Activated CD4-positive, alpha-beta memory T cell treated with anti-CD3 and anti-CD28 coated beads, Interleukin-2, amount 10 ng/mL, durations not matched to agents 7 days and 5 days (primary cell): ENCODE measurements around the gene GINS3. TPM values are rescaled to one million over a fixed set of nuclear protein-coding genes. Genes with fewer than 3 reads are reported as not detected.

Source experiments
- CTCF ChIA-PET: fragments of 350-600 bp; sonication (Branson Sonifier 250); formaldehyde crosslinking; loops from one replicate; lab custom pipeline; 2021; ENCODE audit warnings: antibody characterized with exemption, inconsistent platforms; lab: Charles Lee
- POLR2A ChIA-PET: fragments of 350-600 bp; sonication (Branson Sonifier 250); formaldehyde crosslinking; loops from one replicate; lab custom pipeline; 2021; ENCODE audit warnings: antibody characterized with exemption; lab: Charles Lee
- DNase-seq: peaks from one replicate; pipeline ENCODE4 v3.0.0-alpha.2; 2020
- H3K27ac Mint-ChIP-seq: one replicate; pipeline ENCODE4 v1.8.0; 2021; ENCODE audit warnings: mild to moderate bottlenecking, mixed read lengths
- H3K27me3 Mint-ChIP-seq: one replicate; pipeline ENCODE4 v1.8.0; 2021; ENCODE audit warnings: mixed read lengths
- H3K36me3 Mint-ChIP-seq: one replicate; pipeline ENCODE4 v1.8.0; 2021; ENCODE audit warnings: low read depth, mixed read lengths
- H3K4me1 Mint-ChIP-seq: one replicate; pipeline ENCODE4 v1.8.0; 2021; ENCODE audit warnings: mixed read lengths
- H3K4me3 Mint-ChIP-seq: one replicate; pipeline ENCODE4 v1.8.0; 2021; ENCODE audit warnings: mild to moderate bottlenecking, mixed read lengths
- H3K9me3 Mint-ChIP-seq: one replicate; pipeline ENCODE4 v1.8.0; 2021; ENCODE audit warnings: mixed read lengths
- total RNA-seq, 2 experiments: library from RNA; stranded (reverse); gene quantifications; one replicate each; pipeline ENCODE4 v1.2.3, GENCODE V29; 2021

Gene GINS3
- total RNA-seq, 2 experiments from 2014 or later = 10.2 to 11.0 TPM

DNA sequence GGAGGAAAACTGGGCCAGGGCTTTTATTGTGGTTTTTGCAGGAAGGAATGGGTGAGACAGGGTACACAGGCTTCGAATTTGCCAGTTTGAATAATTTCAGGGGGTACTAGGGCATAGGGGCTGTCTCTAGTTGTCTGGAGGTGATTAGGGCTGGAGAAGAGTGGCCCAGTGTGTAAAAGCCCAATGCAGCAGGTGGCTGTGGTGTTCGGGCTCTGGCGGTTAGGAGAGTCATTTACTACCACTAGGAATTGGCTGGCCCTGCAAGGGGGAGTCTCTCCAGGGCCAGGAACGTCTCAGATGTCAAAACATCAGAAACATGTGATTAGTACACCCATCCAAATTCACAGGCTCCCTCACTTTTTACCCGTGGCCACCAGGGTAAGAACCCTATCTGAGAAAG lies 50.3 kb downstream of the GINS3 start:
- CTCF ChIA-PET = no interaction called here

DNA sequence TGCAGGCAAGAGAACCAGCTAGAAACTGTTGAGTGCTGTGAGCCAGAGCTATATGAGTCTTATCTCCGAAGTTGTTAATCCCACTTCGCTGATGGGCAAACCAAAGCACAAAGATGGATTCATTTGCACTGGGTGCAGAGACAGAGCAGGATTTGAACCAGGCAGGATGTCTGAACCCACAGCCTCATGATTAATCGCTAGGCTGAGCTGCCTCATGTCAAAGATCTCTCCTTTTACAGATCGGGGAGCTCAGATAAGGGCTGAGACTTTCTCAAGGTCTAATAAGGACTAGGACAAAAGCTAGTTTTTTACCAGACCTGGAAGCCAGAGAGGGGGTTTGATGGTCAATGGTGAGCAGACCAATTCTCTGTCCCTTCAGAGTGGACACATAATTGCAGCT lies 51.5 kb downstream of the GINS3 start:
- H3K4me1 Mint-ChIP-seq = no peaks in the 10 kb centered on the region
- H3K27ac Mint-ChIP-seq = no peak overlapping the region
- ChIA-PET CTCF (interaction anchor here (1.0 to 1.4 kb wide), 2 partner anchors 10 to 107 kb away, joined by 3 to 4 read pairs; no protein-coding TSS in a partner anchor), POLR2A (no interaction called here)
- H3K4me3 Mint-ChIP-seq = no peak overlapping the region
- H3K27me3 Mint-ChIP-seq = peaks cover 24% of the 10 kb centered on the region
- no peak for DNase-seq
- no peaks in the 10 kb centered on the region for H3K36me3 Mint-ChIP-seq
- H3K9me3 Mint-ChIP-seq = no peaks in the 10 kb centered on the region

More for the DNA sequence above, 50.3 kb downstream of the GINS3 start:
- H3K9me3 Mint-ChIP-seq = no peaks in the 10 kb centered on the region
- POLR2A ChIA-PET = no interaction called here
- H3K4me3 Mint-ChIP-seq = no peak overlapping the region
- H3K4me1 Mint-ChIP-seq = no peaks in the 10 kb centered on the region
- no peak for DNase-seq
- H3K36me3 Mint-ChIP-seq = no peaks in the 10 kb centered on the region
- no peak overlapping the region for H3K27ac Mint-ChIP-seq
- H3K27me3 Mint-ChIP-seq = peaks cover 19% of the 10 kb centered on the region

- ChIA-PET CTCF (interaction anchor here (1.0 to 1.4 kb wide), 2 partner anchors 10 to 108 kb away, joined by 3 to 4 read pairs; no protein-coding TSS in a partner anchor), POLR2A (no interaction called here)
- peaks cover under 1% of the 10 kb centered on the region for H3K4me1 Mint-ChIP-seq
- H3K27ac Mint-ChIP-seq = no peak overlapping the region
- no peaks in the 10 kb centered on the region for H3K9me3 Mint-ChIP-seq
- no peak overlapping the region for H3K4me3 Mint-ChIP-seq
- no peak for DNase-seq
- H3K27me3 Mint-ChIP-seq = peaks cover 24% of the 10 kb centered on the region
- no peaks in the 10 kb centered on the region for H3K36me3 Mint-ChIP-seq
Measured at GRCh38 chr16:58444265-58444664, 52.0 kb downstream of the GINS3 start.

- H3K27me3 Mint-ChIP-seq = peaks cover 27% of the 10 kb centered on the region
- no peak overlapping the region for H3K27ac Mint-ChIP-seq
- H3K9me3 Mint-ChIP-seq = no peaks in the 10 kb centered on the region
- ChIA-PET CTCF (no interaction called here), POLR2A (no interaction called here)
- no peak overlapping the region for H3K4me3 Mint-ChIP-seq
- no peaks in the 10 kb centered on the region for H3K36me3 Mint-ChIP-seq
- no peak for DNase-seq
- H3K4me1 Mint-ChIP-seq = peaks cover 9% of the 10 kb centered on the region
Measured at GRCh38 chr16:58448890-58449289, 56.6 kb downstream of the GINS3 start.

DNA sequence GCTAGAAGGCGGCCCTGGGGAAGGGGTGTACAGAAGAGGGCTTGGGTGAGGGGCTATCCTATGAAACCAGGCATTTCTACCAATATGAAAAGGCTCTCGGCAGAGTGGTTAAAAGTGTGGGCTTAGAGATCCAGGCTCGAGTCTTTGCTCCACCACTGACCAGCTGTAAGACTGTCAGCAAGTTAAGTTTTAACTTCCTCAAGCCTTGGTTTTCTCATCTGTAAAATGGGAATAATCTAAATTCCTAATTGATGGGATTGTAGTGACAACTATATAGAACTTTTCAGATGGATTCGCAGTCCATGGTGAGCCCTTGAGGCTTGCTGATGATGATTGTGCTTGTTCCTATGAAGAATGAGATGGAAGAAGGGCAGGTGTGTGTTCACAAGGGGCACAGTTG lies 57.0 kb downstream of the GINS3 start:
- peaks cover 9% of the 10 kb centered on the region for H3K4me1 Mint-ChIP-seq
- ChIA-PET CTCF (no interaction called here), POLR2A (no interaction called here)
- no peak overlapping the region for H3K27ac Mint-ChIP-seq
- peaks cover 23% of the 10 kb centered on the region for H3K27me3 Mint-ChIP-seq
- no peaks in the 10 kb centered on the region for H3K36me3 Mint-ChIP-seq
- H3K4me3 Mint-ChIP-seq = no peak overlapping the region
- no peak for DNase-seq
- no peaks in the 10 kb centered on the region for H3K9me3 Mint-ChIP-seq

DNA sequence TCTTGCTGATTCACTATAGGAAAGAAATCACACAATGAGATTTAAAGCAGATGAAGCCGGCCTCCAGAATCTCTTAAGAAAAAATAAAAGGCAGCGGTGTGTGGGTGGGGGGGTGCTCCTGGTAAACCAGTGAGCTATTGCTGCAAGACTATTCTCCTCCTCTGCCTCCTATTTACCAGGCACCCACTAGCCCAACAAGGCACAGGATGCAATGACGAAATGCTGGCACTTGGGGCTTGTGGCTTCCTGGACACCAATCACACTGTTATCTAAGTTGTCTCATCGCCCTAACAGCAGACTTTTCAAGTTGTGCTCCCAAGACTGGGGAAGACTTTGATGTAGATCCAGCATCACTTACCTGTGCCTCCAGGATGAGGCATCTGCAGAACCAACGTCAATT lies 57.5 kb downstream of the GINS3 start:
- H3K4me1 Mint-ChIP-seq = peaks cover 9% of the 10 kb centered on the region

DNA sequence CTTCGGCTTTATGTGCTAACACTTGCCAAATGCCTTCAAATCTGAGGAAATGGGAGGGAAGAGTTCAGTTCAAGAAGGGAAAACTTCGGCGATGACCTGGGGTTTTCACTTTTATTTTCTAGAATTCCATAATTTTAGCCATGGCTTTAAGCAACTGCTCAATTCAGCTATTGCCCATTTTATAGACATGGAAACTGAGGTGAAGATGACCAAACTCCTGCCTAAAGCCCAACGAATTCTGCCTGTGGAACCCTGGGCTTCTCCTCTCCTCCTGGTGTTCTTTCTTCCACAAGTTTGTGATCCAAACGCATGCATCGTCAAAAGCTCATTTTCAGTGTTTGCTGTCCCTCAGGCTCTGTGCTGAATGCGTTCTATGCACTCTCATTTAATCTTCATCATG lies 58.3 kb downstream of the GINS3 start:
- no peak for DNase-seq
- H3K9me3 Mint-ChIP-seq = no peaks in the 10 kb centered on the region
- peaks cover 24% of the 10 kb centered on the region for H3K27me3 Mint-ChIP-seq
- POLR2A ChIA-PET = no interaction called here
- no peak overlapping the region for H3K27ac Mint-ChIP-seq
- H3K4me1 Mint-ChIP-seq = peaks cover 9% of the 10 kb centered on the region
- CTCF ChIA-PET = no interaction called here
- no peak overlapping the region for H3K4me3 Mint-ChIP-seq
- H3K36me3 Mint-ChIP-seq = no peaks in the 10 kb centered on the region

More for the DNA sequence above, 57.5 kb downstream of the GINS3 start:
- H3K9me3 Mint-ChIP-seq = no peaks in the 10 kb centered on the region
- no peak overlapping the region for H3K4me3 Mint-ChIP-seq
- CTCF ChIA-PET = no interaction called here
- DNase-seq = peak; percentile 30
- H3K27ac Mint-ChIP-seq = no peak overlapping the region
- H3K36me3 Mint-ChIP-seq = no peaks in the 10 kb centered on the region
- POLR2A ChIA-PET = no interaction called here
- peaks cover 21% of the 10 kb centered on the region for H3K27me3 Mint-ChIP-seq

DNA sequence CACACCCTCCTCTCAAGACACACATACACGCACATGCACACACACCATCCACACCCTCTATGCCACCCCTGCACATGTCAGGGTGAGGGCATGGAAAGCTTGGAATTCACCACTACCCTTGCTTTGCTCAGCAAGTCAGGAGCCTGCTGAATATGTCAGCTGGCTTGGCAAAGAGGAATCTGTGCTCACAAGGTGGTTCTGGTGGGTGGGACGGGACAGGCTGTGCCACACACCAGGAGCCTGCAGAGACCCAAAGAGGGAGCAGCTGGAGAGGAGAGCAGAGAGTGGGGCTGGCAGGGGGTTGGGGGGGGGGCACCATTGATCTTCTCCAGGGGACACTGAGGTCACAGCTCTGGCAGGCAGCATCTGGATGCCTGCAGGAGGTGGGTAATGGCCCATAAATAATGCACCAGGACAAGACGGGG lies 59.0 kb downstream of the GINS3 start:
- H3K4me3 Mint-ChIP-seq = no peak overlapping the region
- peaks cover 9% of the 10 kb centered on the region for H3K4me1 Mint-ChIP-seq
- peaks cover 26% of the 10 kb centered on the region for H3K27me3 Mint-ChIP-seq
- H3K27ac Mint-ChIP-seq = no peak overlapping the region
- no peaks in the 10 kb centered on the region for H3K9me3 Mint-ChIP-seq
- H3K36me3 Mint-ChIP-seq = no peaks in the 10 kb centered on the region
- DNase-seq = no peak
- POLR2A ChIA-PET = no interaction called here
- CTCF ChIA-PET = no interaction called here

DNA sequence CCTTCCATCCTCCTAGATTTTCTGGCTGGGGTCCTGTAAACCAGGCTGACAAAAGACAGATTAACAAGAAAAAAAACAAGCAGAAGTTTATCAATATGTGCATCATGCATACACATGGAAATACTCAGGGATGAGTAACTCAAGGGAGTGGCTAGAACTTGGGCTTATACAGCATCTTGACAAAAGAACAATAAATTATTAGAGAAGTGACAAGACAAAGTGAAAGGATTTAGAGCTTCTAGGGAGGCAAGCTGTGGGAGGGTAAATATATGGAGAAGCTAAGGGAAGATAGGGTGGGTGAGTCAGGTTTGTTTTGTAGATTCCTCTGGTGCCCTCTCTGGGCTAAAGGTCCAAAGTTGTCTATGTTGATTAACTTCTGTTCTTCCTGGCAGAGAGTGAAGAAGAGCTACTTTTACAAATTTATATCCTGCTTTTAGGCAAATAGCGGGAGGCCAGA lies 59.7 kb downstream of the GINS3 start:
- CTCF ChIA-PET = no interaction called here
- H3K27me3 Mint-ChIP-seq = peaks cover 26% of the 10 kb centered on the region
- H3K27ac Mint-ChIP-seq = no peak overlapping the region
- peaks cover 9% of the 10 kb centered on the region for H3K4me1 Mint-ChIP-seq
- no peaks in the 10 kb centered on the region for H3K9me3 Mint-ChIP-seq
- no peaks in the 10 kb centered on the region for H3K36me3 Mint-ChIP-seq
- no peak for DNase-seq
- POLR2A ChIA-PET = no interaction called here
- no peak overlapping the region for H3K4me3 Mint-ChIP-seq

- Mint-ChIP-seq H3K4me3 (no peak overlapping the region), H3K4me1 (peaks cover 9% of the 10 kb centered on the region), H3K27me3 (peaks cover 22% of the 10 kb centered on the region), H3K9me3 (no peaks in the 10 kb centered on the region), H3K27ac (no peak overlapping the region), H3K36me3 (no peaks in the 10 kb centered on the region)
- CTCF ChIA-PET = no interaction called here
- no peak for DNase-seq
- POLR2A ChIA-PET = no interaction called here
Measured at GRCh38 chr16:58452640-58453039, 60.4 kb downstream of the GINS3 start.

DNA sequence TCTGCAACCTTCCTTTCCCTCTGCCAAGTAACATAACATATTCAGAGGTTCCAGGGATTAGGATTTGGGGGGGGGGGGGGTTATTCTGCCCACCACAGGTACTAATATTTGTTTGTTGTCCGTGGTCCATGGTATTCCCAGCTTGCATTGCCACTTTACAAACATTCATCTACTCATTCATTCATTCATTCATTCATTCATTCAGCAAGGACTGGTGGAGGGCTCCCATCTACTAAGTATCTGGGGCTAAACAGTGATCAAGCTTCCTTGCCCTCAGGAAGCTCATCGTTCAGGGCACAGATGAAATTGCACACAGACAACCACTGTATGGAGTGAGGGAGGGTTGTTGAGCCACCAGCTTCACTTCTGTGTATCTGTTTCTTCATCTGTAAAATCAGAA lies 61.9 kb downstream of the GINS3 start:
- Mint-ChIP-seq H3K36me3 (no peaks in the 10 kb centered on the region), H3K27ac (no peak overlapping the region), H3K4me3 (no peak overlapping the region), H3K4me1 (peaks cover 12% of the 10 kb centered on the region), H3K27me3 (peaks cover 22% of the 10 kb centered on the region), H3K9me3 (no peaks in the 10 kb centered on the region)
- DNase-seq = no peak
- POLR2A ChIA-PET = interaction anchor here (0.9 kb wide), 1 partner anchor 11 kb away, joined by 3 read pairs; no protein-coding TSS in a partner anchor
- CTCF ChIA-PET = interaction anchor here (1.8 to 1.9 kb wide), 2 partner anchors 11 to 118 kb away, joined by 4 read pairs; no protein-coding TSS in a partner anchor

DNA sequence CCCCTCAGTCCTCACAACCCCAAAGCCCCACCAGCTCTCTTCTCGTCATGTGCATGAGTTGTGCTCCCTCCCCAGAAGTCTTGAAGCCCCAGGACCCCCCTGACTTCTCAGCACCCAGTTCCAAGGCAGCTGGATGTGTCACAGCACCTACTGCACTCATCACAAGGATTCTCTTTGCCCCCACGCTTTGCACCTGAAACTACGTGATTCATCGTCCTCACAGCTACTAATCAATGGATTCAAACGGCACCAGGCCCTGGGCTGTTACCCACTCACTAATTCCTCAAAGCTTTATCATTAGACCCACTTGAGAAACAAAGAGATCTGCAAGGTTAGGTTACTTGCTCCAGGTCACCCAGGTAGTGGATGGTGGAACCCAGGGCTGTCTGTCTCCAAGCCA lies 62.6 kb downstream of the GINS3 start:
- ChIA-PET CTCF (interaction anchor here (1.8 to 1.9 kb wide), 2 partner anchors 11 to 118 kb away, joined by 4 read pairs; no protein-coding TSS in a partner anchor), POLR2A (interaction anchor here (1.2 kb wide), 1 partner anchor 16 kb away, joined by 3 read pairs; no protein-coding TSS in a partner anchor)
- Mint-ChIP-seq H3K4me1 (peaks cover 12% of the 10 kb centered on the region), H3K27me3 (peaks cover 19% of the 10 kb centered on the region), H3K9me3 (no peaks in the 10 kb centered on the region), H3K4me3 (no peak overlapping the region), H3K27ac (no peak overlapping the region), H3K36me3 (no peaks in the 10 kb centered on the region)
- DNase-seq = no peak
